HG02588 (cell line): Measurements from ENCODE around the gene ZFAND6.
"Not testable (repeated sequence)": the region's sequence is repeated elsewhere in the genome, so short reads cannot be mapped to it uniquely, and the experiment has no call there.

Experiments used
- ATAC-seq: cut with Tn5 transposase; IDR thresholded peaks from one replicate; pipeline ENCODE4 v1.9.1; 2021; ENCODE audit warnings: mild to moderate bottlenecking, moderate library complexity; ENCODE audit not compliant: unreplicated experiment

Gene ZFAND6

DNA sequence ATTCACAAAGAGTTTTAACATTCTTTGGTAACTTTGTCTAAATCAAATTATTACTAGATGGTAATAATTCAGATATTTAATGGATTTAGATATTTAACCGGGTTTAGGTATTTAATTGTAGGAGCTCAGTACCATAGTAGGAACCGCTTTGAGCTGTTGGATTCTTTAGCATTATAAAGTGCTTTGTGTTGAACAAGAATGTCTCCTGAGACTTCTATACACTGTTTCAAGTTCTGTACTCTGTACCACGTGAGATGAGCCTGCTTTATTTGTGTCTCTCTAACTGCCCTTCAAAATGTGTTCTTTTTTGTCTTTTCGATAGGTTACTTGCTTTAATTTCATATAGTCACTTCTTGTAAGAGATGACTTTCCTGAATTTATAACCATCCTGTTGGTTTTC, 36.0 kb downstream of the ZFAND6 start:
- ATAC-seq: no peak

DNA sequence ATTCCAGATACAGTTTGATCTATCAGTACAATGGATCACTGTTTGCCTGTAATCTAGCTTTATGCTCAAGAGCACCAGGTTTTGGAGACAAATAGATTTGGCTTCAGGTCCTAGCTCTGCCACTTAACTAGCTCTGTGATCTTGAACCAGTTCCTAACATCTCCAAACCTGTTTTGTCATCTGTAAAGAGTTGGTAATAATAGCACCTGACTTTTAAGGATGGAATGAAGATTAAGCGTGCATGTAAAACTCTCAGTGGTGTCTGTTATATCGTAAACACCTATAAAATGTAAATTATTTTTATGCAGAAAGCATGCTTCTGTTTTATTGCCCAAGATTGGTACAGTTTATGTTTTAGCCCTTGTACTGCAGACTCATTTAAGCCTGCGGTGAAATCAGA, 36.5 kb downstream of the ZFAND6 start:
- ATAC-seq: no peak

DNA sequence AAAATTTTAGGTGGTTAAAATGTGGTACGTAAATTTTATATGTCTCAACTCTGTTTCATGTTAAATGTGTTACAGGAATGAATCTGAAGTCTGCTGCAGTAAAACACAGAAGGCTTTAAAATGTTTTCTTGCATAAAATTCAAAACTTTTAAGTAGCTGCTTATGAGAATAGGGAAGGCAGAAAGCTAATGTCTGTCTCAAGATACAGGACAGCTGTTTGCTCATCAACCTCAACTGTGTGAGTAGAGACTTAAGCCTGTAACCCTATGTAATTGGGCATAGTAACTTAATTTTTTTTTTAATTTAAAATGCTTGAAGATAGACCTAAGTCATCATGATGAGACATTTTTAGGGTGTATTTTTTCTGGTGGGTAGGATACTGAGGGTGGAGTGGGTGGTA, 38.9 kb downstream of the ZFAND6 start:
- no peak for ATAC-seq

DNA sequence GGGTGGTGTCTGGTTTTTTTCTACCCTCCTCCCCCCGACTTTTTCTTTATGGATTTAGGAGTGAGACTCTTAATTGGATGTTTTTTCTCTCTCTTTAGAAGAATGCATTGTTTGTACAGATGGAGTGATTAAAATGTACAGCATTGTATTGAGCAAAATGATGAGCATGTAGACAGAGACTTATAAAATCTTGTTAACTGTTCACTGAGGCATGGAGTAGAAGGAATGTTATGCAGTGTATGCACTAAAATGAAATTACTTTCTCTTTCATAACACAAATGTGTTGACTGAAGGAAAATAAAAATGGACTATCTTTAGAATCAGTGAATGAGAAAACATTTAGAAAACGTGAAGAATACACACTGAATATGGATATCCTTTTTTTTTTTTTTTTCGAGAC, 39.8 kb downstream of the ZFAND6 start:
- peak; percentile 40 for ATAC-seq

DNA sequence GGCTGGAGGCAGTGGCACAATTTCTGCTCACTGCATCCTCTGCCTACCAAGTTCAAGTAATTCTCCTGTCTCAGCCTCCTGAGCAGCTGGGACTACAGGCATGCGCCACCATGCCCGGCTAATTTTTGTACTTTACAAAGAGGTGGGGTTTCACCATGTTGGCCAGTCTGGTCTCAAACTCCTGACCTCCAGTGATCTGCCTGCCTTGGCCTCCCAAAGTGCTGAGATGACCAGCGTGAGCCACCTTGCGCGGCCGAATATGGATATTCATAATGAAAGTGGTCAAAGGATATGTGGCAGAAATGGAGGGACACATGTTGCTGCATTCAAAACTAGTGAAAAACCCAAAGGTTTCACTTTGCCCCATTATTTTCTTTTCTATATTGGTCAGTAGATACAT, 40.2 kb downstream of the ZFAND6 start:
- ATAC-seq: peak; percentile 62

DNA sequence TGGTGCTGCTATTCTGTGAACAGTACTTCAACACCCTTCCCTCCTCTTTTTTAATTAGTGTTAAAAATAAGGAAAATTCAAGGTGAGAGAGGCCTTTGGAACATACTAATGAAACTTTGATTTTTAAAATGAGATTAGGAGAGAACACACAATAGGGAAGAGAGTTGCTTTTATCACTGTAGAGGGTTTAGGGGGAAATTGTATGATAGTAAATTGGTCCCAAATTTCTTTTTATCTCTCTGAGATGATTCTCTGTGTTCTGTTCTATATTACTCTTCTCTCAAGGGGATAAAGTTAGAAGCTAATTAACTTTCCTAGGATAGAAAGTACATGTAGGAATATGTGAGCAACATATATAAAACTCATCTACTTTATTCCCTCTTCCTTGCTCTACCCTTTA, 40.8 kb downstream of the ZFAND6 start:
- ATAC-seq: no peak

DNA sequence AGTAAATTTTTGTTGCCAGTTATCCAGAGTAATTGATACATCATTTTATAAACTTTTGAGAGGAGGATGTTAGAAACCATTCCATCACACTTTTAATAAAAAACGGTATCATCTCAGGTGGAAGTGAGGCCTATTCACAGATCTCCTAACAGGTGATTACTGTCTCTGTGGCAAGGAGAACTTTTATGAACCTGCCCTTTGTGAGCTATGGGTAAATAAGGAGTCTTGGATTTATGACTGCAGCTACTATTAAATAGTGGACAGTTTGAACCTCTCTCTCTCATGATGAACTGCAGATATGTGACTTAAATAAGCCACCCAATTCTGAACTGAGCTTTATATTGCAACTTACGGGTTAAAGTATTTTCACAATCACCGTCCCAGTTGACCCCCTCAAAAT, 45.7 kb downstream of the ZFAND6 start:
- no peak for ATAC-seq

DNA sequence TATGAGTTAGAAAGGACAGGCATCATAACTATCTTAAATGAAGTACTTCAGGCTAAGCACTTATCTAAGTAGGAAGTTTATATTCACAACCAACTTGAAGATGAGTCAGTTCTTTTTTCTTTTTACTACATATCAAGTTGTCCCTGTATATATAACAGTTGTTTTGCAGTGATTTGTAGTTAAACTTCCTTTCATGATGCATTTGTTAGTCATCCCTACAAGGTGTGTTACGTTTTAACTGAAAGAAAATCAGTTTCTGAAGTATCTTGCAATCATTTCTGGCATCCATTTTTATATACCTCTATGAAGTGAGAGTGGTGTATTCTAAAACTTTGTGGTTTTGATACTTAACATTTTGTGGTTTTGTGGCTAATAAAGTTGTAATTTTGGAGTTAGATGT, 46.1 kb downstream of the ZFAND6 start:
- ATAC-seq: no peak

DNA sequence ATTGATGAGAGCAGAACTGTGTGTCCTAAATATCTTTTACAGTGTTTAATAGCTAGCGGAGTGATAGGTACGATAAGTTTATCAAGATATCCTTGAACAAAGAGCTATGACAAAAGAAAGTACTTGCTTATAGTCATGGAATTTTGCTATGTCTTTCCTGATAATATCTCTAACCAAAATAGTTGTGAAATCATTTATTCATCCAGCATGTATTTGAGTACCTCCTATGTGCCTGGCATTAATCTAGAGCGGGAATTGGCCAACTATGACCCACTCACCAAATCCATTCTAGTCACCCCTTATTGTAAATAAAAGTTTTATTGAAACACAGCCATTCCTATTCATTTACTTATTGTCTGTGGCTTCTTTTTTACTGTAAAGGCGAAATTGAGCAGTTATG, 46.6 kb downstream of the ZFAND6 start:
- no peak for ATAC-seq

DNA sequence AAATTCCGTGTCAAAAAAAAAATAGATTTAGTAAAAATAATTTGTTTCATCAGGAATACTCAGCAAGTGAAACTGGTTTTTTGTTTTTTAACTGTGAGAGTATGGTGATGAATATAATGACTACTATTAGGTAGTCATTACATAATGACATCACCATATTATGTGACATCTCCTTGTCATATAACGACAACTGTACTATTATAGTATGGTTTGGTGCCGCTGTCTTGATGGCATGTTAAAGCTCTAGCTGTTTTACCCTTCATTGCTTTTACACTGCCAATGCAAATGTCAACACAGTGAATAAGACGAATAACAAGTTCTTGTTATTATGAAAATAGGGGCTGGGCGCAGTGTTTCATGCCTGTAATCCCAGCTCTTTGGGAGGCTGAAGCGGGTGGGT, 47.7 kb downstream of the ZFAND6 start:
- ATAC-seq: no peak

DNA sequence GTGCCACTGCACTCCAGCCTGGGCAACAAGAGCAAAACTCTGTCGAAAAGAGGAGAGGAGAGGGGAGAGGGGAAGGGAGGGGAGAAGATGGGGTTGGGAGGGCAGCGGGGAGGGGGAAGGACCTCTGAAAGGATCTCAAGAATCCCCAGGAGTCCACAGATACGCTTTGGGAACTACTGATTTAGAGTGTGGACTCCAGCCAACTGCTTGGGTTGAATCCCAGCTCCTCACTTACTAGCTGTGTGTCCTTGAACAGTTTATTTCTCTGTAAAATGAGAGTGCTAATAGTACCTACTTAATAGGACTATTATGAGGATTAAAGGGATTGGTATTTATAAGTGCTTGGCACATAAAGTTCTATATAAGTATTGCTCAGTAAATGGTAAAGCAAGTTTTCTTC, 48.3 kb downstream of the ZFAND6 start:
- no peak for ATAC-seq

DNA sequence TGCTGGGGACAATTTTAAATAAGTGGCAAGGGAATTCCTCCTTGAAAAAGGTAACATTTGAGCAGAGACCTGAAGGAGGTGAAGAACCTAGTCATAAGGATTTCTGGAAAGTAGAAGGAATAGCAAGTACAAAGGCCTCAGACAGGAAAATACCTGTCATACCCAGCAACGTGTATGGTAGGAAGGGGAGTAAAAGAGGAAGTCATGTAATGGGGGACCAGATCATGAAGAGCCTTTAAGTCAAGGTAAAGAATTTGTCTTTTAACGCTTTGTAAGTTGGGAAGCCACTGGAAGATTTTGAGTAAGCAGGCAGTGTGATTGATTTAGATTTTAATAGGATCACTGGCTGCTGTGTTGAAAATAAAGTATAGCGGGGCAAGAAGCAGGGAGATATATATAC, 49.9 kb downstream of the ZFAND6 start:
- ATAC-seq: no peak

DNA sequence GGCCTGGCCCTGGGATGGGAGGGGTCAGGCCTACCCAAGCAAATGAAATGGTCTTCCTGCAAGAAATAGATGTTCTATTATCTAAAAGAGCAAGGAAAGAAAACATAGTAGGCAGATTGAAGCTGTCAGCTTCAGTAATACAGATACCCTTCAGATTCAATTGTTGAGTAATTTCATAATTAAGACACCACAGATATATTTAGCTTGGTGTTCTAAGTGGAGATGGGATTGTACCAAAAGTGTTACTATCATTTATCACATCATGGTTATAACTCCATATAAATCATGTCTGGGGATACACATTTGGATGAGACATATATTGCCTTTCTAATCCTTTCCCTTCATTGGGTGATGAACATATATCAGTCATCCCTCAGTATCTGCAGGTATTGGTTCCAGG, 51.4 kb downstream of the ZFAND6 start:
- no peak for ATAC-seq

DNA sequence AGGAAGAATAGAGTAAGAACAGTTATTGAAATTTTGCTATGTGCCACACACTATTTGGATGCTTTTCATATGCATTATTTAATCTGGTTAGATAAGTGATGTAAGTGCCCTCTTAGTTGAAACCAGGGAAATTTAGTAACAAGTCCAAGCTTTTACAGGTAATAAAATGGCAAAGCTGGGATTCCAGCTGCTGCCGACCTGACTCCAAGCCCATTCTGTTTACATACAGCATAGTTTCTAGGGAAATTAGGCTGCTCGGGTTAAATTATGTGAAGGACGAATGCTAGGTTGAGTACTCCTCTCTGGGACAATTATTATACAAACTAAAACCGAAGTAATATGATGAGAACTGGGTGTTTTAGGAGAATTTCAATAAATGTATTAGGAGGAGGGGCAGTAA, 54.6 kb downstream of the ZFAND6 start:
- ATAC-seq: no peak

DNA sequence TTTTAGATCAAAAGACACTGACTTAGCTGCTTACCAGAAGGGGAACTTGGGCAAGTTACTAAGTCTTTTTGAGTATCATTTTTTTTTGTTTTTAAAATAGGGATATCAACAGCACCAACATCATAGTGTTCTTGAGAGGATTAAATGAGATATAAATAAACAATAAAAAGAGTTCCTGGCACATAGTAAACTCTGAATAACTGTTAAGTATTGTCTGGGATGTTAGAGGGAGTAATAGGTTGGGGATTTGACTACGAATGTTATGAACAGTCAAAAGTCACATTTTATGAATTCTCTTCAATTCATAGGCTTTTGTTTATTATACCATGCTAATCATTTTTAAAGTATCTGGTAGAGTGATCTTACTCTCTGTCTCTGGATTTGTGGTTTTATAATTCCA, 55.5 kb downstream of the ZFAND6 start:
- ATAC-seq: no peak

DNA sequence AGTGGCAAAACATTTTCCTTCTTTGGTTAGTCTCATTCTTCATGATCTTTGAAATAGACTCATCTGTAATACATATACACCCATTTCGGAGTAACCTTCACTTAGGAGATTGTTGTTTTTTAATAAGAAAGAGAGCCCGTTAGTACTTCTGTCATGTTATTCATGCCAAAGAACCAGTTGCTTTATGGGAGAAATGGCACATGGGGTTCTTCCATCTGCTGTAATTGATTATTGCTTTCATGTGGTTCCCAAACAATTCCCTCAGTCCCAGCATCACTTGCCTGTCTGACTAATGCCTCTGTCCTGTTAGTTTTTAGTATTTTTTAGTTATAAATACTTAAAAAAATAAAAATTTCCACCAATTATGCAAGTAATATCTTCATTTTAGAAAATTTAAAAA, 59.5 kb downstream of the ZFAND6 start:
- ATAC-seq: no peak

DNA sequence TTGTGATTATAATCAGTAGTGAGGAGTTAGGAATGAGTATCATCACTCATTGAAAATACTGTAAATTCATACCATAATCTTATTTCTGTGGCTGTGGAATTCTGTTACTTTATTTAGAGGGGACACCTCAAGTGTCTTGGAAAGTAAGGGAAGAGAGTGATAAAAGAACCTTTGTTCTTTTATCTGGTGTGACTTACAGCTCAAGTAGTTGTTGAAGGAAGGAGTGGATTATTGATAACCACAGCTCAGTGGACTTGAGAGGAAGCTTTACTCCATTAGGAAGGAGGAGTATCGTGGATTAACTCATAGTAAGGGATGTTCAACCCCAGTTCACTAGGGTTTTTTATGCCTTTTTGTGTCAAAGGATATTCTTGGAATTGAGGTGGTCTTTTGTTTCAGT, 61.2 kb downstream of the ZFAND6 start:
- no peak for ATAC-seq

DNA sequence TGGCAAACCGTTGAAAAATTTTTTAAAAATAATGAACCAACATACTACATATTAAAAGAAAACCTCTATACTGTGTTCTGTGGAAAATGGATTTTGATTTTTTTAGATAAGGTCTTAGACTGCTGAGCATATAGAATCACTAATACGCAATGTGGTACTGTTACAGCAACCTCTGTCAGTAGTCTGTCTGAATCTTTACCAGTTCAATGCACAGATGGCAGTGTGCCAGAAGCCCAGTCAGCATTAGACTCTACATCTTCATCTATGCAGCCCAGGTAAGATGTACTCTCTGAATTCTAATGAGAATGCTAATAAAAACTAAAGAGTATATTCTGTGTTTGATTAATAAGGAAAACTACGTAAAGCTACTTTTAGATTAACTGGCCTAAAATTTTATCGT, 62.1 kb downstream of the ZFAND6 start:
- no peak for ATAC-seq

DNA sequence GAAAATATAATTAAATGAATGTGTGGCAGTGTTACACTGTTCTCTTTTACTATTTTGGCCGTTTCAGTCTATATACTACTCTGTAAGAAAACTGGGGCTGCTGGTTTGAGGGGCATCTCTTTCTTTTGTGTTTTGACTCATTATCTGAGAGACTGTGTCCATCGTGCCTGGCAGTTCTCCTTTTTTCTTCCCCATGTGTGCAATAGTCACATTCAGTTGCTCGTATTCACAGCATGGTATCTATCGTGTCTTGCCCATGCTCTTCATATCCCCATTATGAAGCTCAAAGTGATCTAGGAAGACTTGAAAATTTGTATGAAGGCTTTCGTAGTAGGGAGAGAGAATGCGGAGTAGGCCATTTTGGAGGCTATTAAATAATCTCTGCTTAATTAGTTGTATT, 63.6 kb downstream of the ZFAND6 start:
- ATAC-seq: no peak

DNA sequence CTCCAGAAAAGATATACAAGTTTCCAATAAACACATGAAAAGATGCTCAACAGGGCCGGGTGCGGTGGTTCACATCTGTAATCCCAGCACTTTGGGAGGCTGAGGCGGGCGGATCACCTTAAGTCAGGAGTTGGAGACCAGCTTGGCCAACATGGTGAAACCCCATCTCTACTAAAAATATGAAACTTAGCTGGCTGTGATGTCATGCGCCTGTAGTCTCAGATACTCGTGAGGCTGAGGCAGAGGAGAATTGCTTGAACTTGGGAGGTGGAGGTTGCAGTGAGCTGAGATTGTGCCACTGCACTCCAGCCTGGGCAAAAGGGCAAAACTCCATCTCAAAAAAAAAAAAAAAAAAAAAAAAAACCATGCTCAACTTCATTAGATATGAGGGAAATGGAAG, 67.8 kb downstream of the ZFAND6 start:
- ATAC-seq: not testable (repeated sequence)

DNA sequence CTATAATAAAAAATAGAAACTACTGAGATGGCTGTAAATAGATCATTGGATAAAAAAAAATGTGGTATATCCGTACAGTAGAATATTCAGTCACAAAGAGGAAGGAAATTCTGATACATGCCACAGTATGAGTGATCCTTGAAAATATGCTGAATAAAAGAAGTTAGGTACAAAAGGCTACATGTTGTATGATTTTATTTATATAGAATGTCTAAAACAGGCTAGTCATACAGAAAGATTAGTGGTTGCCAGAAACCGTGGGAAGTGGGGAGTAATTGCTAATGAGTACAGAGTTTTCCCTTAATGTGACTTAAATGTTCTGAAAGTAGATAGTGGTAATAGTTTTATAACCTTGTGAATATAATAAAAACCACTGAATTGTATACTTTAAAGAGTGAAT, 68.4 kb downstream of the ZFAND6 start:
- no peak for ATAC-seq

DNA sequence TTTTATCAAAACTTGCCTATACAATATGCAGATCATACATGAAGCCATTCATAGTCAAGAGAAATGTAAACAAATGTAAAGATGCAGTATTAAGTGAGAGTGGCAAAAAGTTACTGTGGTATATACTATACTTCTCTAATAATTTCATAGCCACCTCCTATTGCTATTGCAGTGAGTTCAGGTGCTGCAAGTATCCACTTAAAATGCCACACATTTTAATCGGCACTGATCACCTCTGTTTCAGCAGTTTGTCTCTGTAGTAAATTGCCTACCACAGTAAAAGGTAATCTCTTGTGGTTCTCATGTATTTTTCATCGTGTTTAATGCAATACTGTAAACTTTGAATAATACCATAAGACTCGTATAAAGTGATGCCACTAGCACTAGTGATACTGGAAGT, 72.9 kb downstream of the ZFAND6 start:
- no peak for ATAC-seq

DNA sequence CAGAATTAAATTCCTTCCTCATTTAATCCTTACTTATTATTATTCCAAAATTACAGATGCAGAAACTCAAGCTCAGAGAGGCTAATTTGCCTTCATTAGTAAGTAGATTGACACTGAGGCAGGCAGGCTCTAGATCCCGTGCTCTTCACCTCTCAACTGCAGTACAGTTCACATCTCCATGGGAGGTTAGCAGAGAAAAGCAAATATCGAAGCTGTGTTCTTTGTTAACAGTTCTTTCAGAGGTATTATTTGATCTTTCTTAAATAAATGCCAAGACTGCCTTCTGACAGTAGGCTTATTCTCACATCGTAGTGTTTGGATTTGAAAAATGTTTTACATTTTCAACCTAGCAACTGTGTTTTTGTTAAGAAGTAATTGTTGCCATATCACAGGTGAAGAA, 77.4 kb downstream of the ZFAND6 start:
- ATAC-seq: no peak

DNA sequence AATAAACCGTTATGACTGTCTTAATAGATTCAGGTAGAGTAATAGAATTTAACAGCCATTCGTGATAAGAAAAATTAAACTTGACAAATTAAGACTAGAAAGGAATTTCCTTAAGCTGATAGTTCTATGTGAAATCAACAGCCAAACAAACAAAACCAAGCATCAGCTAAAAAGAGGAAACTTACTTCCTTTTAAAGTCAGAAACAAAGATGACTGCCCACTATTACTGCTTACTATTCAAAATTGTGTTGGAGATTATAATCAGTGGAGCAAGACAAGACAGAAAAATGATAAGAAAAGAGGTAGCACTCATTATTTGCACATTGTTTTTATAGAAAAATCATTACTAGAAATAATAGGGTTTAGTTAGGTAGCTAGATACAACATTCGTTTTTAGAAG, 79.5 kb downstream of the ZFAND6 start:
- no peak for ATAC-seq
